CD4-positive, alpha-beta T cell treated with Interleukin-6 at 100 ng/mL for 8 hours (primary cell): Measurements from ENCODE around the gene RBP5.
"Not testable (repeated sequence)": the region's sequence is repeated elsewhere in the genome, so short reads cannot be mapped to it uniquely, and the experiment has no call there.

Experiments
- DNase-seq: peaks from one replicate; pipeline ENCODE4 v3.0.0-alpha.2; 2020; ENCODE audit warnings: mixed read lengths, low spot score

The RBP5 gene

GRCh38 chr12:7122811-7123769 lies 5.6 kb downstream of the RBP5 start:
- no peak for DNase-seq

GRCh38 chr12:7121324-7121723 lies 7.4 kb downstream of the RBP5 start:
- no peak for DNase-seq

- DNase-seq, result no peak
Observed at GRCh38 chr12:7120166-7120565, 8.5 kb downstream of the RBP5 start.

- no peak for DNase-seq
Observed at GRCh38 chr12:7118881-7119280, 9.8 kb downstream of the RBP5 start.

GRCh38 chr12:7117670-7118069 lies 11.0 kb downstream of the RBP5 start:
- DNase-seq, result no peak

- no peak for DNase-seq
Observed at GRCh38 chr12:7116916-7117315, 11.8 kb downstream of the RBP5 start.

GRCh38 chr12:7116196-7116595 lies 12.5 kb downstream of the RBP5 start:
- no peak for DNase-seq

- no peak for DNase-seq
Observed at GRCh38 chr12:7114851-7115250, 13.8 kb downstream of the RBP5 start.

- DNase-seq, result no peak
Observed at GRCh38 chr12:7114008-7114407, 14.7 kb downstream of the RBP5 start.

- DNase-seq, result peak; percentile 56
Observed at GRCh38 chr12:7113389-7113871, 15.3 kb downstream of the RBP5 start.

GRCh38 chr12:7112041-7112440 lies 16.6 kb downstream of the RBP5 start:
- no peak for DNase-seq

GRCh38 chr12:7110661-7111060 lies 18.0 kb downstream of the RBP5 start:
- no peak for DNase-seq

GRCh38 chr12:7109572-7109920 lies 19.1 kb downstream of the RBP5 start:
- no peak for DNase-seq

GRCh38 chr12:7108796-7109571 lies 19.7 kb downstream of the RBP5 start, which contains the start of gene C1RL:
Gene C1RL (minus strand): TSS chr12:7109214. CDS start chr12:7109180, 34 bp downstream.
- peak; percentile 69 for DNase-seq

- peak; percentile 80 for DNase-seq
Observed at GRCh38 chr12:7108003-7108795, 20.5 kb downstream of the RBP5 start.

- DNase-seq, result no peak
Observed at GRCh38 chr12:7107636-7108002, 21.1 kb downstream of the RBP5 start.

GRCh38 chr12:7107181-7107580 lies 21.5 kb downstream of the RBP5 start:
- not testable (repeated sequence) for DNase-seq

GRCh38 chr12:7106082-7106481 lies 22.6 kb downstream of the RBP5 start:
- DNase-seq, result no peak

GRCh38 chr12:7103837-7104584 lies 24.7 kb downstream of the RBP5 start:
- no peak for DNase-seq

GRCh38 chr12:7102582-7102981 lies 26.1 kb downstream of the RBP5 start:
- no peak for DNase-seq

- DNase-seq, result no peak
Observed at GRCh38 chr12:7101694-7102131, 27.0 kb downstream of the RBP5 start.
